GM12878 (cell line): Measurements from ENCODE around the gene FRYL. TPM values are rescaled to one million over a fixed set of nuclear protein-coding genes. Genes with fewer than 3 reads are reported as not detected.

Source experiments
- ATAC-seq: fragments of 200-7000 bp; cut with Tn5 transposase; 3 replicates; pipeline ENCODE4 v1.9.1; 2020; ENCODE audit warnings: mild to moderate bottlenecking, moderate library complexity
- BruUV-seq: library from RNA; stranded (reverse); fragments of 400-500 nt; replicated peaks from 2 replicates; lab custom pipeline; 2021; lab: Mats Ljungman, UMichigan
- CTCF ChIA-PET: fragments of 300-600 bp; sonication (Branson Sonifier 250); formaldehyde crosslinking; extraction: SDS; loops from one replicate; lab custom pipeline; 2021; ENCODE audit warnings: inconsistent platforms; lab: Yijun Ruan, JAX
- POLR2A ChIA-PET: fragments of 350-600 bp; formaldehyde crosslinking; extraction: SDS; loops from one replicate; lab custom pipeline; 2021; ENCODE audit warnings: inconsistent platforms; lab: Charles Lee
- RAD21 ChIA-PET: fragments of 300-600 bp; sonication (Branson Sonifier 250); formaldehyde crosslinking; loops from one replicate; lab custom pipeline; 2023; ENCODE audit warnings: antibody characterized with exemption; ENCODE audit not compliant: unreplicated experiment; lab: Charles Lee
- SMC1A ChIA-PET: fragments of 300-600 bp; sonication (Branson Sonifier 250); formaldehyde crosslinking; loops from one replicate; lab custom pipeline; 2023; ENCODE audit not compliant: unreplicated experiment, uncharacterized antibody; lab: Charles Lee
- DNase-seq: peaks from one replicate; pipeline ENCODE4 v3.0.0-alpha.2; 2011; ENCODE audit warnings: low read depth, low spot score
- FAIRE-seq: peaks from 3 replicates; lab custom pipeline; 2011; peaks lifted over from hg19 to GRCh38; lab: Jason Lieb, UNC
- H2AFZ ChIP-seq: 2 replicates; pipeline ENCODE4 v1.6.0; 2011; ENCODE audit warnings: low read depth, low read length, control low read depth; ENCODE audit not compliant: control insufficient read depth
- H3K27ac ChIP-seq: 2 replicates; pipeline ENCODE4 v1.5.1; 2011; ENCODE audit warnings: control low read depth; ENCODE audit not compliant: control insufficient read depth, insufficient read depth
- H3K27me3 ChIP-seq, 2 experiments: replicated peaks in 1 of 2; 2 replicates each; pipeline versions ENCODE4 v1.6.0 to v1.6.1; 2011; ENCODE audit warnings: low read length in 1 of 2; ENCODE audit not compliant: control insufficient read depth in 2 of 2, insufficient read depth in 2 of 2
- H3K36me3 ChIP-seq, 2 experiments: 2 replicates each; pipeline ENCODE4 v1.5.1; 2011; ENCODE audit warnings: low read length in 1 of 2; ENCODE audit not compliant: control insufficient read depth in 2 of 2, insufficient read depth in 2 of 2
- H3K4me1 ChIP-seq: 2 replicates; pipeline ENCODE4 v1.6.1; 2011; ENCODE audit warnings: mild to moderate bottlenecking, low read length, moderate library complexity, mixed read lengths; ENCODE audit not compliant: control insufficient read depth, insufficient read depth
- H3K4me2 ChIP-seq: 2 replicates; pipeline ENCODE4 v1.6.0; 2011; ENCODE audit warnings: control low read depth; ENCODE audit not compliant: control insufficient read depth, insufficient read depth
- H3K4me3 ChIP-seq: fragments of 200-600 bp; sonication (generic); 2 replicates; pipeline ENCODE4 v1.5.1; 2016
- H3K79me2 ChIP-seq: 2 replicates; pipeline ENCODE4 v1.6.0; 2011; ENCODE audit warnings: low read length; ENCODE audit not compliant: control insufficient read depth, insufficient read depth
- H3K9ac ChIP-seq: 2 replicates; pipeline ENCODE4 v1.8.0; 2011; ENCODE audit warnings: low read length, control low read depth, mixed read lengths; ENCODE audit not compliant: control insufficient read depth, insufficient read depth
- H3K9me3 ChIP-seq: replicated peaks from 3 replicates; pipeline ENCODE4 v1.5.1; 2011; ENCODE audit warnings: mild to moderate bottlenecking, low read length; ENCODE audit not compliant: control insufficient read depth, insufficient read depth
- H4K20me1 ChIP-seq: 2 replicates; pipeline ENCODE4 v1.6.0; 2011; ENCODE audit not compliant: control insufficient read depth, insufficient read depth
- BMI1 ChIP-seq: fragments of 450-650 bp; IDR thresholded peaks from 2 replicates; pipeline ENCODE4 v1.6.1; 2016; ENCODE audit warnings: mild to moderate bottlenecking, moderate library complexity, borderline replicate concordance
- CHD1 ChIP-seq: IDR thresholded peaks from 2 replicates; pipeline ENCODE4 v1.6.1; 2012; ENCODE audit warnings: low read depth, low read length, improper control_type of control experiment
- CREM ChIP-seq: IDR thresholded peaks from 2 replicates; pipeline ENCODE4 v1.6.1; 2014; ENCODE audit warnings: antibody characterized with exemption, low read depth
- KLF5 ChIP-seq: fragments of 450-650 bp; IDR thresholded peaks from 2 replicates; pipeline ENCODE4 v1.6.1; 2014; ENCODE audit warnings: mild to moderate bottlenecking; ENCODE audit not compliant: partially characterized antibody
- POLR2AphosphoS2 ChIP-seq: IDR thresholded peaks from 2 replicates; pipeline ENCODE4 v1.6.1; 2011; ENCODE audit warnings: low read depth, mild to moderate bottlenecking, low read length, improper control_type of control experiment, moderate library complexity
- POLR2AphosphoS5 ChIP-seq: IDR thresholded peaks from 2 replicates; pipeline ENCODE4 v1.6.1; 2011; ENCODE audit warnings: mild to moderate bottlenecking, low read length, inconsistent platforms
- RAD21 ChIP-seq: IDR thresholded peaks from 2 replicates; pipeline ENCODE4 v1.6.1; 2011; ENCODE audit warnings: mild to moderate bottlenecking, low read depth, low read length, moderate library complexity; ENCODE audit not compliant: insufficient read depth
- TCF3 ChIP-seq: IDR thresholded peaks from 2 replicates; pipeline ENCODE4 v1.6.1; 2012; ENCODE audit warnings: low read depth, mild to moderate bottlenecking, low read length, borderline replicate concordance; ENCODE audit not compliant: insufficient read depth
- ZNF384 ChIP-seq: IDR thresholded peaks from 2 replicates; pipeline ENCODE4 v1.6.1; 2012; ENCODE audit warnings: low read depth, mild to moderate bottlenecking, low read length, improper control_type of control experiment, borderline replicate concordance
- ZNF622 ChIP-seq: fragments of 450-650 bp; IDR thresholded peaks from 2 replicates; pipeline ENCODE4 v1.6.1; 2017; ENCODE audit warnings: mild to moderate bottlenecking, inconsistent platforms
- ZZZ3 ChIP-seq: IDR thresholded peaks from 2 replicates; pipeline ENCODE4 v1.6.1; 2011; ENCODE audit warnings: low read depth; ENCODE audit not compliant: control insufficient read depth, insufficient read length
- WGBS: methylation state at CpG from one replicate; pipeline ENCODE4 v1.1.6; 2016; ENCODE audit warnings: low lambda C conversion rate; ENCODE audit not compliant: insufficient replicate concordance, insufficient coverage; ENCODE audit errors: missing lambda C conversion rate; 5-methylcytosine and 5-hydroxymethylcytosine counted together
- in situ Hi-C: fragments of 300-500 bp; cut with MboI; formaldehyde crosslinking; loops from 9 replicates; pipeline ENCODE4 v1.14.3; 2018; ENCODE audit warnings: mixed read lengths
- intact Hi-C: fragments of 100-400 bp; cut with micrococcal nuclease; formaldehyde crosslinking; loops from one replicate; pipeline ENCODE4 v1.14.2; 2022; ENCODE audit not compliant: unreplicated experiment
- polyA plus RNA-seq, 11 experiments: library from polyadenylated mRNA; depleted of rRNA in 4 of 11; unstranded in 6 of 11; stranded (reverse) in 5 of 11; fragments of >200 nt; fragmentation: Nextera tagmentation in 4 of 11; fragmentation: Illumina TruSeq in 1 of 11; extraction: Ambion mirVana in 4 of 11; extraction: Trizol in 1 of 11; gene quantifications; 1 replicate in 1 of 11; 2 replicates in 10 of 11; pipeline versions ENCODE4 v1.2.1 to v1.2.3, GENCODE V29; 2011 to 2016; ENCODE audit warnings: inconsistent platforms in 2 of 11, missing spikeins in 2 of 11, low read depth in 1 of 11
- total RNA-seq, 4 experiments: library from RNA; depleted of rRNA in 3 of 4; stranded (reverse); fragments of >200 nt in 3 of 4; fragmentation: Illumina TruSeq in 1 of 4; extraction: Trizol in 1 of 4; gene quantifications; 2 replicates each; pipeline versions ENCODE4 v1.2.1 to v1.2.3, GENCODE V29; 2013 to 2021
- TF ChIP-seq, protein P1 (sequence below): fragments of 450-650 bp; IDR thresholded peaks from 2 replicates; pipeline ENCODE4 v1.6.1; 2017; ENCODE audit warnings: mild to moderate bottlenecking, moderate library complexity
- TF ChIP-seq, protein P2 (sequence below): fragments of 450-650 bp; IDR thresholded peaks from 2 replicates; pipeline ENCODE4 v1.6.1; 2017; ENCODE audit warnings: low read depth, mild to moderate bottlenecking, moderate library complexity

FRYL gene
- total and polyA plus RNA-seq, 10 of the 15 experiments (the other 5 are each of a cell fraction or from before 2014, with no cell fraction given), result 10.3 to 50.6 (median 28.7) TPM

DNA sequence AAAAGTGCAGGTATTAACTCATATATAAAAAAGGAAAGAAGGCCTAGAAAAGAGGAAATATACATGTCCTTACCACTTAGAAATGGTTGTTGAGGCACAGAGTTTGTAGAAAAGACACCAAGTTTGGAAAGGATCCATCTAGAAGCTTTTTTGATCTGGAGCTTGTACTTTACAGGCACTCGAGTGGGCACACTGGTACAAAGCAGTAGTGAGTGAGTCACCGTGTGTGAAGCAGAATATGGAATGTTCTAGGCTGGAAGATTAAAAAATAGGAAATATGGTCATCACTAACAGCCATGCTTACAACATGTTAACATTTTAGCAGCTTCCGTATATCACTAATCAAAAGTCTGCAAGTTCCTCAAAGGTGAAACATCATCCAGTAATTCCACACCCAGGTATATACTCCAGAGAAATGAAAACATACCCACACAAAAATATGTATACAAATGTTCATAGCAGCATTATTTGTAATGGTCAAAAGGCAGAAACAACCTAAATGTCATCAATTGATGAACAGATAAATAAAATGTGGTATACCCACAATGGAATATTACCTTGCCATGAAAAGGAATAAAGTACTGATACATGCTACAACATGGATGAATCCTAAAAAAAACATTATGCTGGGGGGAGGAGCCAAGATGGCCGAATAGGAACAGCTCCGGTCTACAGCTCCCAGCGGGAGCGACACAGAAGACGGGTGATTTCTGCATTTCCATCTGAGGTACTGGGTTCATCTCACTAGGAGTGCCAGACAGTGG lies 69.5 kb downstream of the FRYL start (continued):
- TF ChIP-seq, protein P1, sequence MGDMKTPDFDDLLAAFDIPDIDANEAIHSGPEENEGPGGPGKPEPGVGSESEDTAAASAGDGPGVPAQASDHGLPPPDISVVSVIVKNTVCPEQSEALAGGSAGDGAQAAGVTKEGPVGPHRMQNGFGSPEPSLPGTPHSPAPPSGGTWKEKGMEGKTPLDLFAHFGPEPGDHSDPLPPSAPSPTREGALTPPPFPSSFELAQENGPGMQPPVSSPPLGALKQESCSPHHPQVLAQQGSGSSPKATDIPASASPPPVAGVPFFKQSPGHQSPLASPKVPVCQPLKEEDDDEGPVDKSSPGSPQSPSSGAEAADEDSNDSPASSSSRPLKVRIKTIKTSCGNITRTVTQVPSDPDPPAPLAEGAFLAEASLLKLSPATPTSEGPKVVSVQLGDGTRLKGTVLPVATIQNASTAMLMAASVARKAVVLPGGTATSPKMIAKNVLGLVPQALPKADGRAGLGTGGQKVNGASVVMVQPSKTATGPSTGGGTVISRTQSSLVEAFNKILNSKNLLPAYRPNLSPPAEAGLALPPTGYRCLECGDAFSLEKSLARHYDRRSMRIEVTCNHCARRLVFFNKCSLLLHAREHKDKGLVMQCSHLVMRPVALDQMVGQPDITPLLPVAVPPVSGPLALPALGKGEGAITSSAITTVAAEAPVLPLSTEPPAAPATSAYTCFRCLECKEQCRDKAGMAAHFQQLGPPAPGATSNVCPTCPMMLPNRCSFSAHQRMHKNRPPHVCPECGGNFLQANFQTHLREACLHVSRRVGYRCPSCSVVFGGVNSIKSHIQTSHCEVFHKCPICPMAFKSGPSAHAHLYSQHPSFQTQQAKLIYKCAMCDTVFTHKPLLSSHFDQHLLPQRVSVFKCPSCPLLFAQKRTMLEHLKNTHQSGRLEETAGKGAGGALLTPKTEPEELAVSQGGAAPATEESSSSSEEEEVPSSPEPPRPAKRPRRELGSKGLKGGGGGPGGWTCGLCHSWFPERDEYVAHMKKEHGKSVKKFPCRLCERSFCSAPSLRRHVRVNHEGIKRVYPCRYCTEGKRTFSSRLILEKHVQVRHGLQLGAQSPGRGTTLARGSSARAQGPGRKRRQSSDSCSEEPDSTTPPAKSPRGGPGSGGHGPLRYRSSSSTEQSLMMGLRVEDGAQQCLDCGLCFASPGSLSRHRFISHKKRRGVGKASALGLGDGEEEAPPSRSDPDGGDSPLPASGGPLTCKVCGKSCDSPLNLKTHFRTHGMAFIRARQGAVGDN, result no peak

DNA sequence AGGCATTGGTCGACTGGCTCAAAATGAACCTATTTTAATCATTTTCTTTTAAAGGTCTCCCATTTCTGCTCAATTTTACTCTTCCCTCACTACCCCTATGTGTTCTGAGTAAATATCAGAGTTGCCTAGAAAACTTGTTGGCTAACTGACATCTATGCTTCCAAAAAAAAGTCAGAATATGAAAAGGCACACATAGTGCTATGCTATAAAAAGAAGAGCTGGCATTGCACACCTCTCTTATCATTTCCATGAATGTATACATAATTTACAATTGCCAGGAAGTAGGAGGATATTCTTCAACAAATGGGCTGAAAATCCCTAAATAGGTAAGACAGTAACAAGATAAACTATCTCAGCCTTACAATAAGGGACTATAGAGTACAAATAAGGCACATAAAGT lies 70.2 kb downstream of the FRYL start:
- DNase-seq (no peak), FAIRE-seq (no peak), ATAC-seq (no peak)
- WGBS, result 71% methylated on average over 1 of the region's 1 CpG
- CTCF ChIA-PET, result no interaction called here
- Histone ChIP-seq H2AFZ (no peak overlapping the region), H3K27me3 (no peaks in the 10 kb centered on the region), H3K4me2 (no peak overlapping the region), H3K9me3 (no peaks in the 10 kb centered on the region), H3K4me1 (no peaks in the 10 kb centered on the region), H3K9ac (no peak overlapping the region), H4K20me1 (no peaks in the 10 kb centered on the region; the same call in 1 of the 2 replicates), H3K79me2 (no peaks in the 10 kb centered on the region; the same call in none of the 2 replicates), H3K36me3 (no peaks in the 10 kb centered on the region; a peak in 2 of 4 replicates), H3K4me3 (no peak overlapping the region), H3K27ac (no peak overlapping the region)
- SMC1A ChIA-PET, result interaction anchor here (1.3 kb wide), 1 partner anchor 12 kb away, joined by 3 read pairs; no protein-coding TSS in a partner anchor
- TF ChIP-seq BMI1 (no peak), KLF5 (no peak), RAD21 (no peak), POLR2AphosphoS2 (no peak), TCF3 (no peak), POLR2AphosphoS5 (no peak), ZNF384 (no peak), CHD1 (no peak), ZZZ3 (no peak), ZNF622 (no peak), CREM (no peak)
- TF ChIP-seq, protein P2, sequence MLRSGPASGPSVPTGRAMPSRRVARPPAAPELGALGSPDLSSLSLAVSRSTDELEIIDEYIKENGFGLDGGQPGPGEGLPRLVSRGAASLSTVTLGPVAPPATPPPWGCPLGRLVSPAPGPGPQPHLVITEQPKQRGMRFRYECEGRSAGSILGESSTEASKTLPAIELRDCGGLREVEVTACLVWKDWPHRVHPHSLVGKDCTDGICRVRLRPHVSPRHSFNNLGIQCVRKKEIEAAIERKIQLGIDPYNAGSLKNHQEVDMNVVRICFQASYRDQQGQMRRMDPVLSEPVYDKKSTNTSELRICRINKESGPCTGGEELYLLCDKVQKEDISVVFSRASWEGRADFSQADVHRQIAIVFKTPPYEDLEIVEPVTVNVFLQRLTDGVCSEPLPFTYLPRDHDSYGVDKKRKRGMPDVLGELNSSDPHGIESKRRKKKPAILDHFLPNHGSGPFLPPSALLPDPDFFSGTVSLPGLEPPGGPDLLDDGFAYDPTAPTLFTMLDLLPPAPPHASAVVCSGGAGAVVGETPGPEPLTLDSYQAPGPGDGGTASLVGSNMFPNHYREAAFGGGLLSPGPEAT, result no peak
- POLR2A ChIA-PET, result no interaction called here
- in situ Hi-C loops (no loop called here), intact Hi-C loops (no loop called here)
- BruUV-seq, result no TSS peak
- RAD21 ChIA-PET, result no interaction called here
